K562 (cell line): ENCODE measurements around the gene PATJ. TPM values are rescaled to one million over a fixed set of nuclear protein-coding genes. Genes with fewer than 3 reads are reported as not detected.

ENCODE experiments used
- ATAC-seq: fragments of 200-7000 bp; cut with Tn5 transposase; 3 replicates; pipeline ENCODE4 v1.9.1; 2020; ENCODE audit warnings: moderate library complexity
- BruUV-seq: library from RNA; stranded (reverse); fragments of 400-500 nt; replicated peaks from 2 replicates; lab custom pipeline; 2021; lab: Mats Ljungman, UMichigan
- CTCF ChIA-PET: fragments of 300-600 bp; formaldehyde crosslinking; extraction: SDS; loops from one replicate; lab custom pipeline; 2021; ENCODE audit warnings: low intra/inter-chr PET ratio; lab: Yijun Ruan, JAX
- POLR2A ChIA-PET: fragments of 300-600, 350-650 bp; sonication (Branson Sonifier 250); formaldehyde crosslinking; extraction: SDS; loops from one replicate; lab custom pipeline; 2021; ENCODE audit warnings: antibody characterized with exemption, inconsistent platforms; lab: Yijun Ruan, JAX
- DNase-seq, 4 experiments: peaks; one replicate each; pipeline versions ENCODE4 v3.0.0 to v3.0.0-alpha.2; 2011 to 2018; ENCODE audit warnings: low spot score in 3 of 4, mixed read lengths in 3 of 4; ENCODE audit errors: extremely low read depth in 1 of 4
- FAIRE-seq: peaks from 2 replicates; lab custom pipeline; 2011; peaks lifted over from hg19 to GRCh38; lab: Jason Lieb, UNC
- H2AFZ ChIP-seq: 2 replicates; pipeline ENCODE4 v1.6.0; 2011; ENCODE audit warnings: low read depth, low read length, control low read depth, inconsistent platforms
- H3K27ac ChIP-seq: fragments of 200-600 bp; 3 replicates; pipeline ENCODE4 v1.8.0; 2011; ENCODE audit warnings: low read depth, mild to moderate bottlenecking, control low read depth, inconsistent platforms, low read length, moderate library complexity, mixed read lengths; ENCODE audit errors: extremely low read depth
- H3K27me3 ChIP-seq, 2 experiments: fragments of 300-600 bp in 1 of 2; 2 replicates in 1 of 2; 3 replicates in 1 of 2; pipeline versions ENCODE4 v1.6.0 to v1.8.0; 2011; ENCODE audit warnings: inconsistent platforms in 2 of 2, low read length in 2 of 2, mild to moderate bottlenecking in 1 of 2, mixed read lengths in 1 of 2, moderate library complexity in 1 of 2; ENCODE audit not compliant: control insufficient read depth in 2 of 2, insufficient read depth in 2 of 2
- H3K36me3 ChIP-seq: fragments of 300-600 bp; 3 replicates; pipeline ENCODE4 v1.8.0; 2011; ENCODE audit warnings: mild to moderate bottlenecking, low read length, inconsistent platforms; ENCODE audit not compliant: control insufficient read depth, insufficient read depth
- H3K4me1 ChIP-seq, 2 experiments: fragments of 200-600 bp in 1 of 2; replicated peaks in 1 of 2; 2 replicates in 1 of 2; 3 replicates in 1 of 2; pipeline versions ENCODE4 v1.5.1 to v1.8.0; 2011; ENCODE audit warnings: inconsistent platforms in 2 of 2, low read length in 2 of 2, mild to moderate bottlenecking in 1 of 2, mixed read lengths in 1 of 2, moderate library complexity in 1 of 2; ENCODE audit not compliant: control insufficient read depth in 2 of 2, insufficient read depth in 2 of 2
- H3K4me2 ChIP-seq: 2 replicates; pipeline ENCODE4 v1.6.1; 2011; ENCODE audit warnings: low read length, control low read depth, inconsistent platforms, mixed read lengths; ENCODE audit not compliant: insufficient read depth
- H3K4me3 ChIP-seq: fragments of 200-600 bp; sonication (generic), shearing (Covaris generic); 2 replicates; pipeline ENCODE4 v1.5.1; 2016; ENCODE audit warnings: control low read depth, inconsistent platforms
- H3K79me2 ChIP-seq: fragments of 200-600 bp; 3 replicates; pipeline ENCODE4 v1.8.0; 2011; ENCODE audit warnings: low read length, inconsistent platforms; ENCODE audit not compliant: control insufficient read depth, insufficient read depth
- H3K9ac ChIP-seq, 2 experiments: 2 replicates each; pipeline versions ENCODE4 v1.6.0 to v1.6.1; 2011; ENCODE audit warnings: low read depth in 2 of 2, low read length in 2 of 2, control low read depth in 1 of 2, inconsistent platforms in 1 of 2, mild to moderate bottlenecking in 1 of 2, mixed read lengths in 1 of 2; ENCODE audit not compliant: insufficient read depth in 1 of 2
- H3K9me1 ChIP-seq: one replicate; pipeline ENCODE4 v1.6.0; 2011; ENCODE audit warnings: inconsistent platforms, mild to moderate bottlenecking, low read length, moderate library complexity; ENCODE audit not compliant: control insufficient read depth, insufficient read depth
- H3K9me3 ChIP-seq: replicated peaks from 2 replicates; pipeline ENCODE4 v1.5.1; 2011; ENCODE audit warnings: low read depth, low read length, inconsistent platforms; ENCODE audit not compliant: control insufficient read depth, insufficient read depth
- H4K20me1 ChIP-seq: replicated peaks from 2 replicates; pipeline ENCODE4 v1.6.1; 2011; ENCODE audit warnings: low read length, inconsistent platforms, mixed read lengths; ENCODE audit not compliant: control insufficient read depth, insufficient read depth
- BMI1 ChIP-seq: fragments of 150-350 bp; IDR thresholded peaks from 2 replicates; pipeline ENCODE4 v1.6.1; 2014; ENCODE audit warnings: low read length
- CEBPZ ChIP-seq: fragments of 150-350 bp; IDR thresholded peaks from 2 replicates; pipeline ENCODE4 v1.6.1; 2014; ENCODE audit warnings: low read depth, mild to moderate bottlenecking, low read length, borderline replicate concordance
- GTF2E2 ChIP-seq: fragments of 200-800 bp; sonication (Bioruptor generic); IDR thresholded peaks from 2 replicates; pipeline ENCODE4 v1.6.1; 2016; ENCODE audit warnings: missing genetic modification characterization, missing compliant biosample characterization
- PHTF2 ChIP-seq: fragments of 250-450 bp; sonication (Bioruptor Pico); IDR thresholded peaks from 2 replicates; pipeline ENCODE4 v1.5.0; 2021; ENCODE audit warnings: mild to moderate bottlenecking
- POLR2AphosphoS5 ChIP-seq: IDR thresholded peaks from 2 replicates; pipeline ENCODE4 v1.6.1; 2011; ENCODE audit warnings: mild to moderate bottlenecking, low read depth, low read length, moderate library complexity; ENCODE audit not compliant: control insufficient read depth, insufficient read depth
- RFX7 ChIP-seq: fragments of 250-450 bp; sonication (Bioruptor Pico); IDR thresholded peaks from 2 replicates; pipeline ENCODE4 v1.5.1; 2021; ENCODE audit warnings: mild to moderate bottlenecking
- TCFL5 ChIP-seq: fragments of 250-450 bp; sonication (Bioruptor Pico); conservative IDR thresholded peaks from 2 replicates; pipeline ENCODE4 v1.6.1; 2021; ENCODE audit warnings: mild to moderate bottlenecking, moderate library complexity, matching md5 sums
- ZNF23 ChIP-seq: fragments of 250-450 bp; sonication (Bioruptor Pico); IDR thresholded peaks from 2 replicates; pipeline ENCODE4 v1.4.0; 2020; ENCODE audit warnings: mild to moderate bottlenecking
- WGBS: fragments of 100-300 bp; shearing (Covaris generic); methylation state at CpG from one replicate; pipeline ENCODE4 v1.1.6; 2016; ENCODE audit warnings: low coverage, mixed read lengths; ENCODE audit not compliant: insufficient coverage; ENCODE audit errors: missing lambda C conversion rate; 5-methylcytosine and 5-hydroxymethylcytosine counted together
- in situ Hi-C: fragments of 300-500 bp; cut with MboI; formaldehyde crosslinking; loops from 4 replicates; pipeline ENCODE4 v1.15.0; 2018; ENCODE audit warnings: inconsistent platforms, mixed read lengths
- intact Hi-C: fragments of 100-400 bp; cut with micrococcal nuclease; formaldehyde crosslinking; loops from 2 replicates; pipeline ENCODE4 v1.14.2; 2022
- polyA plus RNA-seq, 8 experiments: library from polyadenylated mRNA; depleted of rRNA in 4 of 8; stranded (reverse) in 5 of 8; unstranded in 3 of 8; fragments of >200 nt; fragmentation: Nextera tagmentation in 2 of 8; fragmentation: Illumina TruSeq in 1 of 8; extraction: Ambion mirVana in 2 of 8; extraction: Trizol in 1 of 8; gene quantifications; 2 replicates each; pipeline versions ENCODE4 v1.2.1 to v1.2.3, GENCODE V29; 2011 to 2014; ENCODE audit warnings: inconsistent platforms in 1 of 8, missing spikeins in 1 of 8
- total RNA-seq, 7 experiments: library from RNA; depleted of rRNA in 6 of 7; stranded (reverse); fragments of >200 nt in 6 of 7; fragmentation: Illumina TruSeq in 2 of 7; extraction: Trizol in 2 of 7; gene quantifications; 2 replicates each; pipeline versions ENCODE4 v1.2.1 to v1.2.3, GENCODE V29; 2011 to 2021; ENCODE audit warnings: low replicate concordance in 1 of 7
- TF ChIP-seq, protein P1 (sequence below): fragments of 450-650 bp; IDR thresholded peaks from 2 replicates; pipeline ENCODE4 v1.7.0; 2016; ENCODE audit warnings: borderline replicate concordance
- TF ChIP-seq, protein P2 (sequence below), 3 experiments: IDR thresholded peaks in 2 of 3; conservative IDR thresholded peaks in 1 of 3; 2 replicates each; pipeline ENCODE4 v1.5.1; 2011 to 2012; ENCODE audit warnings: low read length in 3 of 3, mild to moderate bottlenecking in 3 of 3, control low read depth in 2 of 3, improper control_type of control experiment in 1 of 3, inconsistent platforms in 1 of 3, low read depth in 1 of 3, mixed read lengths in 1 of 3, moderate library complexity in 1 of 3; ENCODE audit not compliant: insufficient read depth in 2 of 3
- TF ChIP-seq, protein P3 (sequence below), 3 experiments: fragments of 200-800 bp in 1 of 3; fragments of 250-450 bp in 1 of 3; fragments of 450-650 bp in 1 of 3; sonication (Bioruptor Pico) in 1 of 3; sonication (Bioruptor generic) in 1 of 3; formaldehyde crosslinking in 1 of 3; IDR thresholded peaks; 2 replicates each; pipeline versions ENCODE4 v1.6.1 to v1.8.0; 2016 to 2022; ENCODE audit warnings: mild to moderate bottlenecking in 2 of 3, missing genetic modification characterization in 2 of 3, missing compliant biosample characterization in 1 of 3, moderate library complexity in 1 of 3

Gene PATJ
- total and polyA plus RNA-seq, 9 of the 15 experiments (the other 6 are each of a cell fraction or from before 2014, with no cell fraction given) = 0.22 TPM; not detected in 8

- ChIA-PET CTCF (no interaction called here), POLR2A (interaction anchor here (1.1 kb wide), 1 partner anchor 9 kb away, joined by 3 read pairs; no protein-coding TSS in a partner anchor)
- Histone ChIP-seq H4K20me1 (no peaks in the 10 kb centered on the region), H3K4me3 (no peak overlapping the region), H3K4me1 (no peaks in the 10 kb centered on the region), H2AFZ (no peak overlapping the region), H3K9ac (no peak overlapping the region), H3K36me3 (no peaks in the 10 kb centered on the region), H3K4me2 (no peak overlapping the region), H3K79me2 (no peaks in the 10 kb centered on the region), H3K27ac (no peak overlapping the region), H3K9me1 (no peaks in the 10 kb centered on the region), H3K27me3 (peaks cover 0 to 3% of the 10 kb centered on the region in 2 experiments; a peak in 3 of 5 replicates), H3K9me3 (no peaks in the 10 kb centered on the region)
- WGBS = 0% methylated on average over 7 of the region's 7 CpGs
- DNase-seq (no peak), FAIRE-seq (no peak), ATAC-seq (no peak)
- BruUV-seq = no TSS peak
- intact Hi-C loops (no loop called here), in situ Hi-C loops (no loop called here)
- TF ChIP-seq TCFL5 (no peak), RFX7 (CRISPR knock-in tag) (no peak), GTF2E2 (tag) (no peak), POLR2AphosphoS5 (no peak), CEBPZ (no peak), BMI1 (no peak), ZNF23 (CRISPR knock-in tag) (no peak), PHTF2 (no peak)
- TF ChIP-seq, protein P1, sequence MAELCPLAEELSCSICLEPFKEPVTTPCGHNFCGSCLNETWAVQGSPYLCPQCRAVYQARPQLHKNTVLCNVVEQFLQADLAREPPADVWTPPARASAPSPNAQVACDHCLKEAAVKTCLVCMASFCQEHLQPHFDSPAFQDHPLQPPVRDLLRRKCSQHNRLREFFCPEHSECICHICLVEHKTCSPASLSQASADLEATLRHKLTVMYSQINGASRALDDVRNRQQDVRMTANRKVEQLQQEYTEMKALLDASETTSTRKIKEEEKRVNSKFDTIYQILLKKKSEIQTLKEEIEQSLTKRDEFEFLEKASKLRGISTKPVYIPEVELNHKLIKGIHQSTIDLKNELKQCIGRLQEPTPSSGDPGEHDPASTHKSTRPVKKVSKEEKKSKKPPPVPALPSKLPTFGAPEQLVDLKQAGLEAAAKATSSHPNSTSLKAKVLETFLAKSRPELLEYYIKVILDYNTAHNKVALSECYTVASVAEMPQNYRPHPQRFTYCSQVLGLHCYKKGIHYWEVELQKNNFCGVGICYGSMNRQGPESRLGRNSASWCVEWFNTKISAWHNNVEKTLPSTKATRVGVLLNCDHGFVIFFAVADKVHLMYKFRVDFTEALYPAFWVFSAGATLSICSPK = no peak
- TF ChIP-seq, protein P2, sequence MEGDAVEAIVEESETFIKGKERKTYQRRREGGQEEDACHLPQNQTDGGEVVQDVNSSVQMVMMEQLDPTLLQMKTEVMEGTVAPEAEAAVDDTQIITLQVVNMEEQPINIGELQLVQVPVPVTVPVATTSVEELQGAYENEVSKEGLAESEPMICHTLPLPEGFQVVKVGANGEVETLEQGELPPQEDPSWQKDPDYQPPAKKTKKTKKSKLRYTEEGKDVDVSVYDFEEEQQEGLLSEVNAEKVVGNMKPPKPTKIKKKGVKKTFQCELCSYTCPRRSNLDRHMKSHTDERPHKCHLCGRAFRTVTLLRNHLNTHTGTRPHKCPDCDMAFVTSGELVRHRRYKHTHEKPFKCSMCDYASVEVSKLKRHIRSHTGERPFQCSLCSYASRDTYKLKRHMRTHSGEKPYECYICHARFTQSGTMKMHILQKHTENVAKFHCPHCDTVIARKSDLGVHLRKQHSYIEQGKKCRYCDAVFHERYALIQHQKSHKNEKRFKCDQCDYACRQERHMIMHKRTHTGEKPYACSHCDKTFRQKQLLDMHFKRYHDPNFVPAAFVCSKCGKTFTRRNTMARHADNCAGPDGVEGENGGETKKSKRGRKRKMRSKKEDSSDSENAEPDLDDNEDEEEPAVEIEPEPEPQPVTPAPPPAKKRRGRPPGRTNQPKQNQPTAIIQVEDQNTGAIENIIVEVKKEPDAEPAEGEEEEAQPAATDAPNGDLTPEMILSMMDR (IDR thresholded peaks at IDR 0.05 in 2 of 3, conservative IDR thresholded peaks at IDR 0.05 in 1 of 3; ENCODE audit: insufficient read depth in 2 of 3, low read depth in 1 of 3, low read length in 3 of 3) = no peak
- TF ChIP-seq, protein P3, sequence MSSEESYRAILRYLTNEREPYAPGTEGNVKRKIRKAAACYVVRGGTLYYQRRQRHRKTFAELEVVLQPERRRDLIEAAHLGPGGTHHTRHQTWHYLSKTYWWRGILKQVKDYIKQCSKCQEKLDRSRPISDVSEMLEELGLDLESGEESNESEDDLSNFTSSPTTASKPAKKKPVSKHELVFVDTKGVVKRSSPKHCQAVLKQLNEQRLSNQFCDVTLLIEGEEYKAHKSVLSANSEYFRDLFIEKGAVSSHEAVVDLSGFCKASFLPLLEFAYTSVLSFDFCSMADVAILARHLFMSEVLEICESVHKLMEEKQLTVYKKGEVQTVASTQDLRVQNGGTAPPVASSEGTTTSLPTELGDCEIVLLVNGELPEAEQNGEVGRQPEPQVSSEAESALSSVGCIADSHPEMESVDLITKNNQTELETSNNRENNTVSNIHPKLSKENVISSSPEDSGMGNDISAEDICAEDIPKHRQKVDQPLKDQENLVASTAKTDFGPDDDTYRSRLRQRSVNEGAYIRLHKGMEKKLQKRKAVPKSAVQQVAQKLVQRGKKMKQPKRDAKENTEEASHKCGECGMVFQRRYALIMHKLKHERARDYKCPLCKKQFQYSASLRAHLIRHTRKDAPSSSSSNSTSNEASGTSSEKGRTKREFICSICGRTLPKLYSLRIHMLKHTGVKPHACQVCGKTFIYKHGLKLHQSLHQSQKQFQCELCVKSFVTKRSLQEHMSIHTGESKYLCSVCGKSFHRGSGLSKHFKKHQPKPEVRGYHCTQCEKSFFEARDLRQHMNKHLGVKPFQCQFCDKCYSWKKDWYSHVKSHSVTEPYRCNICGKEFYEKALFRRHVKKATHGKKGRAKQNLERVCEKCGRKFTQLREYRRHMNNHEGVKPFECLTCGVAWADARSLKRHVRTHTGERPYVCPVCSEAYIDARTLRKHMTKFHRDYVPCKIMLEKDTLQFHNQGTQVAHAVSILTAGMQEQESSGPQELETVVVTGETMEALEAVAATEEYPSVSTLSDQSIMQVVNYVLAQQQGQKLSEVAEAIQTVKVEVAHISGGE (CRISPR knock-in tag; IDR thresholded peaks at IDR 0.05) = no peak
Observed at GRCh38 chr1:62184336-62184735, 442.1 kb downstream of the PATJ start.
